ENCODE results near the gene GALNT13.

GALNT13 gene

DNA sequence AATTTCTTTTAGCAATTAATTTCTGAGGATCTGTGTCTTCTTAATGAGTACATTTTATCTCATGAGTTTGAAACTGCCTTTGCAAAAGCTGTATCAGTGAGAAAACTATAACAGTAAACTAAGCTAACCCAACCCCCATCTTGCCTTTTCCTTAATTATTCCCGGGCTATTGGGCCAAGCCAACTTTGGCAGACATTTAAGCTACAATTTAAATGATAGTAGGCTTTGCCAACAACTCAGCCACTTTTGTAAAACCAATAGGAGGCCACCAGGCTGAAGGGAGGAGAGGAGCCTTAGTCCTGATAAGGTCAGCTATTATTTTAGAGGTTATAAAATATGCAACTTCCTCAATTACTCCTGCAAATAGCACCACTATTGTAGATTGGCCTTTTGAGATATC is 608.8 kb downstream of the GALNT13 start:
- DNase-seq (ENCODE audit: low read depth in 2 of 2): no peak

DNA sequence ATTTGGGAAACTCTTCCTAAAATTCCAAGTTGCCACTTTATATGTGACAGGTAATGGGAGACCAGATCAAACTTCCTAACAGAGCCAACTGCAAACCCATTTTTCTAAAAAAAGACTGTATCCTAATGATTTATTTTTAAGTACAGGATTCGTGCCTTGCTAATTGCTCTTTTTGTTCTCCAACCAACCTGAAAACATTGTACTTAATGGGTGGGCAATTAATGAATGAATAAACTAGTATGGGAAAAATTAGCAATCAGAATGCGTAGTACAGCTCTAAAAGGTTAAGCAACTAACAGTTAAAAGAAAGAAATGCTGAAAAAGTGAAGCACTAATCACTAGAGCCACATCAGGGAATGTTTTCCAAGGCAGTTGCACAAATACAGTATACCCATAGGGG is 609.6 kb downstream of the GALNT13 start:
- DNase-seq (ENCODE audit: low read depth in 2 of 2): no peak

DNA sequence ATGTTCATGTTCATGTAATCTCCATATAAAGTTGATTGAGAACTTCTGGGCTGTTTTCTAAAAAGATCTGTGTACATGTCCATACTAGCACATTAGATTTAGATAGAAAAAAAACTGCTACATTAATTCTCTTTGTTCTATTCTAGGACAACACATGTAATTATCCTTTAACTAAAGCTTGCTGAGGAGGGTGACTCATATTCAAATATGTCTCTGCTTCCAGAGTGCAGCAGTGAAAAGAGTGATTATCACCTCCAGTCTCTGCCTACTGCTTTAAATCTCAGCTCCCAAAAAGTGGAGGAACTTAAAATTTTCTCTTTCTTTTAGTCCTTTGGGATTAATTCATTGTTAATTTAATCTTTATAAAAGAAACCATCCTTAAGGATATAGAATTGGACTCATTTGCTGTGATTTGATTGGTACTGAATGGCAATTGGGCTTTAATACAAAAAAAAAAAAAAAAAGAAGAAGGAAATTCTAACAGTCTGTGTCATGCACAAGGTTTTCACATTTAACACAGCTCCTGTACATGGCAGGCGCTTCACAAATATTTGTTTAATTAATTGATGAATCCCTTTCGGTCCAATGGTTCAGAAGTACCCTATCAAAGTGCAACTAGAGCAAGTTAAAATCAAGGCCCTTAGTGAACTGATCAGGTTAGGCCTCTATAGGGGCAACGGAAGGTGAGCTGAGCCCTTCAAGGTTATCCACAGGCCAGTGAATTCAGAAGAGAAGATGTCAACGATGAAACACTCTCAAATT is 612.8 kb downstream of the GALNT13 start:
- DNase-seq (ENCODE audit: low read depth in 2 of 2): no peak

DNA sequence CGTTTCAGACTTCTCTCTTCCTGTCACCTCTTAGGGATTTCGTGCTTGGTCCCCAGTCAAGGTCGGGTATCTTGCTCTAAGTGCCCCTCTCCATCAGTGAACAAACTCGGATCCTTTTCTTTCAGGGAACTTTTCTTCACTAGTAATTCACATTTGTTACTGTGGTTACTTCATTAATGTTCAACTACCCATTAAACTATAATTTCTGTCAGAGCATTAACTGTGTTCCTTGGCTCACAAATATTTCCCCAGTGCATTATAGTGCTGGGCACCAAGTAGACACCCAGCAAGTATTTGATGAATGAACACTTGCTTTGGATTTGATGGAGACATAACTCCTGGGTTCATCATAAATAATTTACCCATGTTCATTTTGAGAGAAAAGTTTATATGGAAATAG is 617.1 kb downstream of the GALNT13 start:
- DNase-seq (ENCODE audit: low read depth in 2 of 2): no peak

DNA sequence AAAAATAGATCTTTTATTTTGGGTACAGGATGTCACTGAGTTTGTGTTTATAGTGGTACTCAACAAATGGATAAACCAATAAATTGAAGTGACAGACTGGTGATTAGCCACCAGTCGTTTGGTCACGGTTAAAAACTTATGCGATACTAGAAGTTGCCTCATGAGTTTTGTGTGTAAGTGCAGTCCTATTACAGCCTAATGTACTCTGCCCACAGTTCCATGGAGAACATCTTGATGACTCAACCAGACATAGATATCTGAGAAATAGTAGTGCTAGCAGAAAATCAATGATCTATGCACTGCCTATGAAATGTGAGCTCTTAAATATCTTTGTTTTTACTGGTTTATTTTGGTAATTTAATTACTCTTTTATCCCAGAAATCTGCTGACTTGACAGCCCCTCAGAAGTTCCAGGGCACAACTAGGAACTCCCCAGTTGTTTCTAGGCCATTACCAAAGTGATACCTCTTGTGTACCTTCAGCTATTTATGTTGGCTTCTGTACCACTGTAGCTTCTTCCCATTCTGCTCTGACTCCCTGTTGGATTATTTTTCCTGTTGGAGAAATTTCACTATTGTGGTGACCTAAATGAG is 617.6 kb downstream of the GALNT13 start:
- DNase-seq (ENCODE audit: low read depth in 2 of 2): no peak

DNA sequence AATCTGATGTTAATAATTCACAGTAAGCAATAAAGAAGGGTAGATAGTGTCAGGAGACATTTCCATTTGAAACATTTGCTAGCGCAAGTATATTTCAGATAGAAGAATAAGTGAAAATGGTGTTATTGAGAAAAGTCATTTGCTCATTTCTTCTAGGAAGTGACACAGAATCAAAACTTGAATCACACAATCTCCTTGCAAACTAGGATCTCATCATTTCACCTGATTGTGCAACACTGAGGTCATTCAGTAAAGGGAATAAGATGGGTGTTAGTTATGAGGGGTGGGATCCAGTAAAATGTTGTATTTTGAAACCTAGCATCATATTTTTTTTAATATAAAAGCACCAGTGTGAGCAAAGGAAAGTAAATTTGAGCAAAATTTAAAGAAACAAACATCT is 618.8 kb downstream of the GALNT13 start:
- DNase-seq (ENCODE audit: low read depth in 2 of 2): no peak

DNA sequence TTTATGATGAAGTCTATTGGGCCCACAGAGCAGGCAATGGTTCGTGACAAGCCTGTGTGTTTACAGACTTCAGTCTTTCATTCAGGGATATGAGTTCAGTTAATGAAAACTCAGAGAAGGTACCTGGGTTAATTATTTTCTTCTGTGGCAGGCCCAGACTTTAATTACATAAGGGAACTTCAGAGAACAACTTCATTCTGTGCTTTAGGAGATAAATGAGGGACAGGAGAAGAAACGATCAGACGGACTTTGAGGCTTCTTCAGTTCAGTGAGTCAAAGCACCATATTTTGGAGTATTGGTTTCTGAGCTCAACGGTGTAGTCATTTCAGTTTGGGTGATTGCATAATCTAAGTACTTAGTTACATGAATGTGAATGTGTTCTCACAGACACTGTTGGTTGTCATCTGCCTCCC is 623.7 kb downstream of the GALNT13 start:
- no peak for DNase-seq (ENCODE audit: low read depth in 2 of 2)

DNA sequence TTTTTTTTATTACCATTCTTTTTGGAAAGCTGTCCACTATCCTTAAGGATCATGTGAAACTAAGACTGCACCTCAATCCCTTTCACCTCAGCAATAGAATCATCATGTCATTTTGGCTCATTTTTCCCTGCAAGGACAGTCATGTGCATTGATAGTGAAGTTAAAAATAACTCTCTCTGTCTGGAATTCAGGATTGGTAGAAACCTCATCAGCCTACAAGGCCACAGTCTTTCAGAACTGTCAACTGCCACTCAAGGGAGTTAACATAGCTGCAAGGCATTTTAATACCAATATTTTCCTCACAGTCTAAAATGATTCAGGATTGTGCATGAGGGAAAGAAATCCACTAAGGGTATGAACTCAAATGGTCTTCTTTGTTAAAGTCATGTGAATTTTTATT is 625.3 kb downstream of the GALNT13 start:
- DNase-seq (ENCODE audit: low read depth in 2 of 2): no peak
